ENCODE data around the gene ZNF277.
A peak's percentile ranks its signal among the peaks of the same experiment; 100 is the strongest.

The ZNF277 gene

GRCh38 chr7:112206238-112206990 lies at the start of gene ZNF277, which contains the start of gene DOCK4:
ZNF277 (plus strand) TSS chr7:112206695; CDS start chr7:112206717, 22 bp downstream.
DOCK4 (minus strand) TSS chr7:112206399; CDS start chr7:112206138, 261 bp downstream.
- peak; percentile 99 for DNase-seq (ENCODE audit: low spot score)

GRCh38 chr7:112157072-112157471 lies 49.4 kb upstream of the ZNF277 start:
- no peak for DNase-seq (ENCODE audit: low spot score)

DNA sequence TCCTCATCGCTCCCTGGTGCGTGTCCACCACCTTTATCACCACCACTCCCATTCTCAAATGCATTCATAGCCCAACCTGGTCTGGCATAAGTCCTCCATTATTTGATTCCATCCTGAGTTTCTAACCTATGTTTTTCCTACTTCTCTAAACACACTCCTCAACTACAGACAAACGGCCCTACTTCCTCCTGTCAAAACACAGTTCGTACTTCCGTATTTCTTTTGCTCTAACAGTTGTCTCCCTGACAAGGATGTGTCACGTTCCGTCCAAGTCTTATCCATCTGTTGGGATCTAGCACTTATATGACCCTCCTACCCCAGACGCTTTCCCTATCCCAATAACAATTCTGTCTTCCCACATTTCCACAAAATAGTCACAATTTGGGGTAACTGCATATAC lies 47.1 kb upstream of the ZNF277 start:
- DNase-seq (ENCODE audit: low spot score), result no peak

- DNase-seq (ENCODE audit: low spot score), result no peak
These were observed 46.2 kb upstream of the ZNF277 start for GRCh38 chr7:112160130-112160770.

DNA sequence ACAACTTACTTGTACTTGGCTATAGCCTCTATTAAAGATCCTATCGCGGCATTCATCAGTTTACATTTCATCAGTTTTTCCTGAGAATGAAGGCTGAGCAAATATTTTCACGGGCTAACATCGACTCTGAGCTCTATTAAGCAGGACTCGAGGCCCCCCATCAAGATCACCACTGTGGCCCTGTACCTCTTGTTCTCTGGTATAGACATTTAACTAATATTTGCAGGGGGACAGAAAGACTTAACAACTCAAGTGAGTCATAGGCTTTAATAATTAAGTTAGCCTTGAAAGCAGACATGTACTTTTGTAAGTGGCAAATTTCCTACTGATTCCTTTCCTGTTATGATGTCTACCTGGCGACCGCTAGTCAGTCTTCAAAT lies 45.7 kb upstream of the ZNF277 start:
- DNase-seq (ENCODE audit: low spot score), result no peak

- no peak for DNase-seq (ENCODE audit: low spot score)
These were observed 45.0 kb upstream of the ZNF277 start for GRCh38 chr7:112161253-112162141.

DNA sequence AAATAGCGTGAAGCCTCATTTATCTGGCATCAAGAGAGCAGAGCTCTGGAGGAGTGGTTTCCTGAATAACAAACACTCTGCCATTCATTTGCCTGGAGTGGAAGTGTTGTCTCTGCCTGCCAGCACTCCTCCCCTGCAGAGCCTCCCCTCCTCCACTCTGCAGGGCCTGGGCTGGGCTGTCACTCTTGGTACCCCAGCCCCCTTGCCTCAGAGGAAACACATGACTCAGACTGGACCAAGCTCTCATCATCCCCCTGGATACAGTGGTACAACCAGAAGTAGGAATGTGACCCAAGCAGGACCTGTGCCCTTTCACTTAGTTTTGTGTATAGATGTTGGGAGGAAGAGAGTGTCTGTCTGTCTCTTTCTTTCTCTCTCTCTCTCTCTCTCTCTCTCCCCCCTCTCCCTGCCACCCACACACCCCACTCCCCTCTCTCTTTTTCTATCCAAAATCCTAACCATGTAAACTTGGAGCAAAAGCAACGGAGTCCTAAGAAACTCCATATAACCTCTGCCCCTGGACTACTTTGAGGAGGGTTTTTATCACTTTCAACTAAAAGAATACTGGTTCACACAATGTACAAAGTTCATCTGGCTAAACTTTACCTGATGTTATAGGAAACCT lies 44.2 kb upstream of the ZNF277 start:
- peak; percentile 91 for DNase-seq (ENCODE audit: low spot score)

DNA sequence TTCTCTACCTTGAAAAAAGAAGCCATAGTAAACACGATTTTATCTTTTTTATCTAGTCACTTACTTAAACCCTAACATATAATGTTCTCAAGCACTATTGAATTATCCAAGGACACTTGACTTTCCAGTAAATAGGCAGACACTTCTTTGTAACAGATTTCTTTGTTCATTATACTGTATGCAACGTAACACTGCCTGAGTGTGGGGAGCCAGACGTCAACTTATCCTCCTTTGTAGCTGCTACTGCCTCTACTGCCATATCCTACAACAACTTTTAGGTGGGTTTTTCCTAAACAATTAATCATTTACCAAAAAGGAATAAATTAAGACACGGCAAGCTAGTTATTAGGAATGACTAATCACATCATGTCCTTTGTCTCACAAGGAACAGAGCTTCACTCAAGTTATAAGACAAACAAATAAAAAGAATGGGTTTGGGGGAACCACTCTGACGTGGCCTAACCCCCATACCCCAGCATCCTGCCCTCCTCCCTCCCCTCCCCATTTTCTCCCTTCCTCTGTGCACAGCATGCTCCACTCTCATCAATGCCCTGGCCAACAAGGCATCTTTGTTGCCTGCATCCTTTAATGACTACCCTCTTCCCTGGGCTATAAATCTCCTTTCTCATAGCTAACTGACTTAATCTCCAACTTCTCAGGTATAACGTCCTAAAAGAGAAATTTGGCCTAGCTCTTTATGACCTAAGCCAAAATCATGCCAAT lies 43.5 kb upstream of the ZNF277 start:
- DNase-seq (ENCODE audit: low spot score), result no peak

DNA sequence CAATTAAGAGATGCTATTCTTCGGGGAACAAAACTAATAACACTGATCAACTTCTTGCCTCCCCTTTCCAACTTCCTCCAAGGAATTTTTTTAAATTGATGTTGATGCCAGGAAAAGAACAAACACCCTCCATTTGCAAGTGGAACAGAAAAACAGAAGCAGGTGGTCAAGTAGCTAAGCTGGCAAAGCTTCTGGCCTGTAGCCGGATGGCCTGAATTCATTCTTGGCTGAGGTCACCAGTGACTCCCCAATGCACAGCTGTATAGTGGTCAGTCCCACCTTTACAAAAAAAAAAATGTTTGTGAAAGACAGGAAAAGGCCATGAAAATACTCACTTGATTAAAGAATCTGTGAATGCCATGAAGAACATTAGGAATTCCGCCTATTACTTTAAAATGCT lies 39.3 kb upstream of the ZNF277 start:
- DNase-seq (ENCODE audit: low spot score), result no peak

- DNase-seq (ENCODE audit: low spot score), result no peak
These were observed 37.6 kb upstream of the ZNF277 start for GRCh38 chr7:112168915-112169314.

- DNase-seq (ENCODE audit: low spot score), result no peak
These were observed 34.8 kb upstream of the ZNF277 start for GRCh38 chr7:112171673-112172072.

- no peak for DNase-seq (ENCODE audit: low spot score)
These were observed 33.5 kb upstream of the ZNF277 start for GRCh38 chr7:112172870-112173567.

- no peak for DNase-seq (ENCODE audit: low spot score)
These were observed 33.0 kb upstream of the ZNF277 start for GRCh38 chr7:112173568-112173905.

DNA sequence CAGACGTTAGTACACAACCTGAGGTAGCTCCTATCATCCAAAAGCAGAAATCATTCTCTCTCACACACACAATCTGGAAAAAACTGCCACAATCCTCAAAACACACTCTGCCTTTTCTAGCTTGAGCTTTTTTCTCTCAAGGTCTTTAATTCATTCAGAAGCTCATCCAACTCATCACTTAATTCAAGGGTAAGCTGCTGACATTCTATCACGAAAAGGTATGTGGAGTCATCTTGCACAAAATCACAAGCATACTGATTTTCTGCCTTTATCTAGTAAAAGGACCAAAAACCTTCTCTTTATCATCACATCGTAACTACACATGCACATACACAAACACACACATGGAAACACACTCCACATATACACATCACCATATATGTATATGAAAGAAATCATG lies 32.3 kb upstream of the ZNF277 start:
- DNase-seq (ENCODE audit: low spot score), result no peak

- no peak for DNase-seq (ENCODE audit: low spot score)
These were observed 30.3 kb upstream of the ZNF277 start for GRCh38 chr7:112176241-112176640.

DNA sequence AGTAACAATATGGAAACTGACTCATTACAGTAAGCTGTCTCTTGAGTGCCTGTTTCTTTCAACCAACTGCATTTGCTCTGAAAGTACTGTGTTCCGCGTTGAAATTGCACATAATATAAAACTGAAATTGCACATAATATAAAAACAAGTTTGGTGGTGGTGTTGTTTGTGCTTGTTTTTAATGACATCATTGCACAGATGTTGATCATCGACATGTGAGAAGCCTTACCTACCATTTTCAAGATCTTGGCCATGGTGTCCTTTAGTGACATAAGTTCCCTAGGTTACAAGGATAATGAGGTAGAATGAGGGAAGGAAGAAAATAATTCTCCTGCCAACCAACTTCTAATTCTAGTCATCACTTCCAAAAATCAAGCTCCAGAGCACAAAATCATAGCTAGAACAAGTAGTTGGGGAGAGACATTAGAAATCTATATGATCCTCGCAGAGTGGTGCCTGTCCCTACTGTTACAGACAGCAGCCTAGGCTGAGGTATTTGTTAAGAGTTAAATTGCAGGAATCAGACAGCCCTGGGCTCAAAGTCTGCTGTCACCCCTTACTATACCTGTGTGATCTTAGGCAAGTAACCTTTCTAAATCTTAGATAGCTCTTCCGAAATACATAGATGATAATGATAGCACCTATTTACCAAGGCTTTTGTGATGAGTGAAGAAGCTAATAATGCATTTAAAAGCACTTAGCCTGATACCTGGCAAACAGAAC lies 29.6 kb upstream of the ZNF277 start:
- DNase-seq (ENCODE audit: low spot score), result no peak

DNA sequence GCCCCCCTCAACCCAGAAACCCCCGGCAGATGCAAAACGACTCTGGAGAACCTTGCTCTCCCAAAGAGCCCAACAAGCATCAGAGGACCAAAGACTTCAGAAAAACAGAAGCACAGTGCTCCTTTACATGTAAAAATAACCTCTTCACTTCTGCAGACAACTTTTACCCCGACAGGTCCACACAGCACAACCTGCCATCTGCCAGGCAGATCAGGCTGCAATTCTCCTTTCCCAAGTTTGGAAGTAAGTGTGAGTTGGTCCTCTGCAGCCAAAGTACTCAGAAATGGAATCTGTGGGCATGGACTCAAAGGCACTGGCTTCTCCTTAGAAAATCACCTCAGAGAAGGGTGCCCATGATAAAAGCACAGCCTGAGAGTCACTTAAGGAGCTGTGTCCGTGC lies 26.3 kb upstream of the ZNF277 start:
- DNase-seq (ENCODE audit: low spot score), result no peak

DNA sequence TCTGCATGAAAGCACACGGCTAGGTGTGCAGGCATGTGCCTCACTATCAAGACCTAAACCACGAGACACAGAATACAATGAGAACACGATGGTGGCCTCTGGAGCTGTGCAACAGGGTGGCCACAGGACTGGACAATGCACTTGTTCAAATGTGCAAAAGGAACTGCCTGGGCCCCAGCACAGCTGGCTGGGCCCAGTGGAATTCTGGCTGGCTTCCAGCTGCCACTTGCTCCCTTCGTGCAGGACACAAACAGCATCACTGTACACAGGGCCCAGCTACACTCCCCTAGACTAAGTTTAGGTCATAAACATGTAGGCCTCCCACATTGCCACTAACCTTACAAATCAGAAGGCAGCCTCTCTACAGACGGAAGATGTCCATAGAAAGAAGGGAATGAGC lies 23.7 kb upstream of the ZNF277 start:
- peak; percentile 93 for DNase-seq (ENCODE audit: low spot score)

DNA sequence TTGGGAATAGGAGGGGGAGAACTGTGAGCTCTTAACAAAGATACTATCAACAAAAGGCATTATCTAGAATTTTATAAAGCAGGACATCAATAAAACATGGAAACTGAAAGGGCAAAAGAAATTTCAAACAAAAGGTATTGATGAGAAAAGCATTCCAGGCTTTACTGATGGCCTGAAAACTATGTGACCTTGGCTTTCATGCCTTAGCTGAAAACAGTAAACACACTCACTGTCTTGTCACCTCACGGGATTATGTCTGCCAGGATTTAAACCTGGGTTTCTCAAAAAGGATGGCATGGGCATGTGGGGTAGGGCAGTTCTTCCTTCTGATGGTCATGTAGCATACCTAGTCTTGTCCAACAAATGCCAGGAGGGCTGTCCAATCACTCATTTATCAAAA lies 23.2 kb upstream of the ZNF277 start:
- no peak for DNase-seq (ENCODE audit: low spot score)

GRCh38 chr7:112184455-112184854 lies 22.0 kb upstream of the ZNF277 start:
- peak; percentile 85 for DNase-seq (ENCODE audit: low spot score)
